GM12872 (cell line): ENCODE results near the gene SDF4.

ENCODE experiments used
- CTCF ChIP-seq: IDR thresholded peaks from 3 replicates; pipeline ENCODE4 v1.5.1; 2011; ENCODE audit warnings: low read depth, mild to moderate bottlenecking, low read length, moderate library complexity; ENCODE audit not compliant: insufficient read depth

SDF4 gene

GRCh38 chr1:1221887-1222574, 9.8 kb downstream of the SDF4 start:
- TF ChIP-seq CTCF, result no peak

- TF ChIP-seq CTCF, result no peak
These were observed 11.6 kb downstream of the SDF4 start for GRCh38 chr1:1220197-1220596.

- no peak for TF ChIP-seq CTCF
These were observed 12.5 kb downstream of the SDF4 start for GRCh38 chr1:1219341-1219740.

GRCh38 chr1:1218524-1219200, 13.1 kb downstream of the SDF4 start:
- TF ChIP-seq CTCF, result no peak

GRCh38 chr1:1217621-1218523, 13.9 kb downstream of the SDF4 start:
- TF ChIP-seq CTCF, result no peak

GRCh38 chr1:1216770-1217620, 14.8 kb downstream of the SDF4 start:
- no peak for TF ChIP-seq CTCF
